Neural cell (in vitro differentiated cells): Measurements from ENCODE around the gene FBXO42. TPM values are rescaled to one million over a fixed set of nuclear protein-coding genes. Genes with fewer than 3 reads are reported as not detected.

Experiments
- H2AFZ ChIP-seq: fragments of 200-600, 300-800 bp; sonication (generic), shearing (Covaris generic); 2 replicates; pipeline ENCODE4 v1.6.0; 2014; ENCODE audit warnings: low read depth, mild to moderate bottlenecking, antibody characterized with exemption, low read length, moderate library complexity
- H3F3A ChIP-seq: fragments of 200-600 bp; shearing (Covaris generic); 2 replicates; pipeline ENCODE4 v1.6.1; 2016; ENCODE audit warnings: mild to moderate bottlenecking, moderate library complexity, mixed read lengths, antibody characterized with exemption, low read length; ENCODE audit not compliant: insufficient read depth, poor library complexity, severe bottlenecking
- H3K27ac ChIP-seq: fragments of 200-600, 300-800 bp; sonication (generic), shearing (Covaris generic); 2 replicates; pipeline ENCODE4 v1.5.1; 2014; ENCODE audit warnings: mild to moderate bottlenecking, low read length, moderate library complexity
- H3K27me3 ChIP-seq: fragments of 300-800, 200-600 bp; sonication (generic), shearing (Covaris generic); 2 replicates; pipeline ENCODE4 v1.6.0; 2014; ENCODE audit warnings: mild to moderate bottlenecking, low read depth, low read length, moderate library complexity; ENCODE audit not compliant: insufficient read depth
- H3K36me3 ChIP-seq: fragments of 300-800, 200-600 bp; sonication (generic), shearing (Covaris generic); 2 replicates; pipeline ENCODE4 v1.5.1; 2014; ENCODE audit warnings: mild to moderate bottlenecking, antibody characterized with exemption, low read length, moderate library complexity; ENCODE audit not compliant: insufficient read depth
- H3K4me2 ChIP-seq: fragments of 300-800, 200-600 bp; sonication (generic), shearing (Covaris generic); 2 replicates; pipeline ENCODE4 v1.6.0; 2014; ENCODE audit warnings: mild to moderate bottlenecking, low read length
- H3K4me3 ChIP-seq: fragments of 300-800, 200-600 bp; sonication (generic), shearing (Covaris generic); 2 replicates; pipeline ENCODE4 v1.5.1; 2014; ENCODE audit warnings: mild to moderate bottlenecking, low read length, moderate library complexity
- H3K79me2 ChIP-seq: fragments of 200-600 bp; shearing (Covaris generic); replicated peaks from 2 replicates; pipeline ENCODE4 v1.6.0; 2014; ENCODE audit warnings: mild to moderate bottlenecking, low read length, moderate library complexity; ENCODE audit not compliant: insufficient read depth
- H3K9ac ChIP-seq: fragments of 300-800, 200-600 bp; sonication (generic), shearing (Covaris generic); 2 replicates; pipeline ENCODE4 v1.6.1; 2016; ENCODE audit warnings: mild to moderate bottlenecking, low read length, mixed read lengths
- H3K9me2 ChIP-seq: fragments of 200-600 bp; shearing (Covaris generic); 2 replicates; pipeline ENCODE4 v1.6.1; 2016; ENCODE audit warnings: mild to moderate bottlenecking, low read length, mixed read lengths; ENCODE audit not compliant: insufficient read depth
- H3K9me3 ChIP-seq: fragments of 200-600, 300-800 bp; sonication (generic), shearing (Covaris generic); 2 replicates; pipeline ENCODE4 v1.6.1; 2016; ENCODE audit warnings: mild to moderate bottlenecking, mixed run types, low read length, moderate library complexity, mixed read lengths
- H4K20me1 ChIP-seq: fragments of 200-600 bp; shearing (Covaris generic); 2 replicates; pipeline ENCODE4 v1.6.1; 2016; ENCODE audit warnings: mild to moderate bottlenecking, mixed run types; ENCODE audit not compliant: insufficient read depth
- EP300 ChIP-seq: fragments of 450-650 bp; conservative IDR thresholded peaks from 2 replicates; pipeline ENCODE4 v1.6.1; 2014; ENCODE audit warnings: antibody characterized with exemption, mild to moderate bottlenecking, moderate library complexity; ENCODE audit not compliant: poor library complexity, severe bottlenecking
- EZH2 ChIP-seq: fragments of 200-600, 300-800 bp; shearing (Covaris generic), sonication (generic); IDR thresholded peaks from 2 replicates; pipeline ENCODE4 v1.6.1; 2014; ENCODE audit warnings: antibody characterized with exemption, low read length, borderline replicate concordance, mild to moderate bottlenecking; ENCODE audit not compliant: insufficient read depth, poor library complexity, severe bottlenecking
- MXI1 ChIP-seq: fragments of 450-650 bp; conservative IDR thresholded peaks from 2 replicates; pipeline ENCODE4 v1.6.1; 2014; ENCODE audit warnings: antibody characterized with exemption, mild to moderate bottlenecking; ENCODE audit not compliant: poor library complexity, severe bottlenecking
- POLR2AphosphoS5 ChIP-seq: IDR thresholded peaks from 2 replicates; pipeline ENCODE4 v1.6.1; 2012
- RAD21 ChIP-seq: fragments of 450-650 bp; conservative IDR thresholded peaks from 2 replicates; pipeline ENCODE4 v1.6.1; 2014; ENCODE audit warnings: antibody characterized with exemption, mild to moderate bottlenecking, moderate library complexity
- SMC3 ChIP-seq: fragments of 450-650 bp; conservative IDR thresholded peaks from 2 replicates; pipeline ENCODE4 v1.6.1; 2014; ENCODE audit warnings: antibody characterized with exemption, mild to moderate bottlenecking, moderate library complexity; ENCODE audit not compliant: poor library complexity
- TAF1 ChIP-seq: IDR thresholded peaks from 2 replicates; pipeline ENCODE4 v1.6.1; 2012; ENCODE audit warnings: low read depth
- polyA plus RNA-seq: library from polyadenylated mRNA; depleted of rRNA; stranded (reverse); fragments of >200 nt; gene quantifications from 2 replicates; pipeline ENCODE4 v1.2.3, GENCODE V29; 2014
- small RNA-seq, 3 experiments: library from RNA; depleted of rRNA; stranded (forward); fragments of <200 nt; gene quantifications; one replicate each; pipeline ENCODE3, GENCODE V24; 2012
- TF ChIP-seq, protein P1 (sequence below): fragments of 450-650 bp; IDR thresholded peaks from 2 replicates; pipeline ENCODE4 v1.5.1; 2014; ENCODE audit warnings: antibody characterized with exemption, mild to moderate bottlenecking, moderate library complexity; ENCODE audit not compliant: poor library complexity, severe bottlenecking
- TF ChIP-seq, protein P2 (sequence below): IDR thresholded peaks from 2 replicates; pipeline ENCODE4 v1.6.1; 2012; ENCODE audit warnings: borderline replicate concordance

FBXO42 gene
- polyA plus RNA-seq, 1 donor from 2014 or later, result 30.1 TPM

DNA sequence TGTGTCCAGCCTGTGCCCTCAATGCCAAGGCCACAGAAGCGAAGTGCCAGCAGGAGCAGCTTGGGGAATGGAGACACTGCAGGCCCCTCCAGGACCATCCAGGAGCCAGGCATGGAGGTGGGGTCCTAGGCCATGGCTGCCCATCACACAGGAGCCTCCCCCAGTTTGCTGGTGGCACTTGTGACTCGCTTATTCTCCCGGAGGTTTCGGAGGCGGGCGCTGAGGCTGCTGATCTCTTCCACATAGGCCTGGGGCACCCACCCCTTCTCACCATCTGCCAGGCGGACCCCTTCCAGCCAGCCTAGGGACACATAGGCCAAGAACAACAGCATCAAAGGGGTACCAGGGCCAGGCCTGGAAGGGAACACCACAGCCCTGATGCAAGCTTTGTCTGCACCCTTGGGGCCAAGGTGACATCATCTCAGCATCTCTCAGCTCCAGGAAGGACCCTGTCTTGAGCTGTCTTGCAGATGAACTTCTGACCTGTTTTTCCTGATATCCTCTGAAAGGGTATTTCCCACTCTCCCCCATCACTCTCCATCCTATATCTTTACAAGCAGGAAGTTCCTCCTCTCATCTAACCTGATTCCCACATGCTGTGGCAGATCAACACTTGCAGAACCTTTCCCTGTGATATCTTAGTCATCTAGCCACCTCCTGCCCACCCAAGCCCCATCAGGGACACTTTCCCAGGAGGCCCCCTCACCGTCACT lies 153.7 kb downstream of the FBXO42 start (continued):
- TF ChIP-seq EZH2 (no peak), EP300 (no peak)

DNA sequence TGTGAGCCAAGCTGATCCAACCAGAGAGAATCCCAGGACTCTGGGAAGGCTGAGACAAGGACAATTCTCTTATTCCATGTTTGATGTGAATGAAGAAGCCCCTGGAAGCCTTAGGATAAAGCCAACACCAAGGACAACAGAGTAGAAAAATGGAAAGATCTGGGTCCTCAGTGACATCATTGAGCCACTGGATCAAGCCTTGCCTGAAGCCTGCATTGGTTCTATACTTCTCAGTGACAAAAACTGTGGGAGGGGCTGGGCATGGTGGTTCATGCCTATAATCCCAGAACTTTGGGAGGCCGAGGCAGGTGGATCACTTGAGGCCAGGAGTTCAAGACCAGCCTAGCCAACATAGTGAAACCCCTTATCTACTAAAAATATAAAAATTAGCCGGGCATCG lies 155.4 kb downstream of the FBXO42 start:
- no peak overlapping the region for H3K9ac ChIP-seq
- H3K9me3 ChIP-seq, result no peaks in the 10 kb centered on the region
- H3K4me2 ChIP-seq, result no peak overlapping the region
- no peaks in the 10 kb centered on the region for H3K79me2 ChIP-seq
- H3K27me3 ChIP-seq, result no peaks in the 10 kb centered on the region
- no peak overlapping the region for H2AFZ ChIP-seq
- H4K20me1 ChIP-seq, result no peaks in the 10 kb centered on the region
- no peaks in the 10 kb centered on the region for H3F3A ChIP-seq
- H3K27ac ChIP-seq, result no peak overlapping the region
- no peaks in the 10 kb centered on the region for H3K36me3 ChIP-seq
- no peak overlapping the region for H3K4me3 ChIP-seq
- no peak for TF ChIP-seq POLR2AphosphoS5
- no peak for TF ChIP-seq RAD21
- TF ChIP-seq MXI1, result no peak
- TF ChIP-seq EZH2, result no peak
- no peak for TF ChIP-seq EP300
- no peak for TF ChIP-seq TAF1
- TF ChIP-seq, protein P1, sequence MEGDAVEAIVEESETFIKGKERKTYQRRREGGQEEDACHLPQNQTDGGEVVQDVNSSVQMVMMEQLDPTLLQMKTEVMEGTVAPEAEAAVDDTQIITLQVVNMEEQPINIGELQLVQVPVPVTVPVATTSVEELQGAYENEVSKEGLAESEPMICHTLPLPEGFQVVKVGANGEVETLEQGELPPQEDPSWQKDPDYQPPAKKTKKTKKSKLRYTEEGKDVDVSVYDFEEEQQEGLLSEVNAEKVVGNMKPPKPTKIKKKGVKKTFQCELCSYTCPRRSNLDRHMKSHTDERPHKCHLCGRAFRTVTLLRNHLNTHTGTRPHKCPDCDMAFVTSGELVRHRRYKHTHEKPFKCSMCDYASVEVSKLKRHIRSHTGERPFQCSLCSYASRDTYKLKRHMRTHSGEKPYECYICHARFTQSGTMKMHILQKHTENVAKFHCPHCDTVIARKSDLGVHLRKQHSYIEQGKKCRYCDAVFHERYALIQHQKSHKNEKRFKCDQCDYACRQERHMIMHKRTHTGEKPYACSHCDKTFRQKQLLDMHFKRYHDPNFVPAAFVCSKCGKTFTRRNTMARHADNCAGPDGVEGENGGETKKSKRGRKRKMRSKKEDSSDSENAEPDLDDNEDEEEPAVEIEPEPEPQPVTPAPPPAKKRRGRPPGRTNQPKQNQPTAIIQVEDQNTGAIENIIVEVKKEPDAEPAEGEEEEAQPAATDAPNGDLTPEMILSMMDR, result no peak
- TF ChIP-seq, protein P2, sequence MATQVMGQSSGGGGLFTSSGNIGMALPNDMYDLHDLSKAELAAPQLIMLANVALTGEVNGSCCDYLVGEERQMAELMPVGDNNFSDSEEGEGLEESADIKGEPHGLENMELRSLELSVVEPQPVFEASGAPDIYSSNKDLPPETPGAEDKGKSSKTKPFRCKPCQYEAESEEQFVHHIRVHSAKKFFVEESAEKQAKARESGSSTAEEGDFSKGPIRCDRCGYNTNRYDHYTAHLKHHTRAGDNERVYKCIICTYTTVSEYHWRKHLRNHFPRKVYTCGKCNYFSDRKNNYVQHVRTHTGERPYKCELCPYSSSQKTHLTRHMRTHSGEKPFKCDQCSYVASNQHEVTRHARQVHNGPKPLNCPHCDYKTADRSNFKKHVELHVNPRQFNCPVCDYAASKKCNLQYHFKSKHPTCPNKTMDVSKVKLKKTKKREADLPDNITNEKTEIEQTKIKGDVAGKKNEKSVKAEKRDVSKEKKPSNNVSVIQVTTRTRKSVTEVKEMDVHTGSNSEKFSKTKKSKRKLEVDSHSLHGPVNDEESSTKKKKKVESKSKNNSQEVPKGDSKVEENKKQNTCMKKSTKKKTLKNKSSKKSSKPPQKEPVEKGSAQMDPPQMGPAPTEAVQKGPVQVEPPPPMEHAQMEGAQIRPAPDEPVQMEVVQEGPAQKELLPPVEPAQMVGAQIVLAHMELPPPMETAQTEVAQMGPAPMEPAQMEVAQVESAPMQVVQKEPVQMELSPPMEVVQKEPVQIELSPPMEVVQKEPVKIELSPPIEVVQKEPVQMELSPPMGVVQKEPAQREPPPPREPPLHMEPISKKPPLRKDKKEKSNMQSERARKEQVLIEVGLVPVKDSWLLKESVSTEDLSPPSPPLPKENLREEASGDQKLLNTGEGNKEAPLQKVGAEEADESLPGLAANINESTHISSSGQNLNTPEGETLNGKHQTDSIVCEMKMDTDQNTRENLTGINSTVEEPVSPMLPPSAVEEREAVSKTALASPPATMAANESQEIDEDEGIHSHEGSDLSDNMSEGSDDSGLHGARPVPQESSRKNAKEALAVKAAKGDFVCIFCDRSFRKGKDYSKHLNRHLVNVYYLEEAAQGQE, result no peak
- TF ChIP-seq SMC3, result no peak
- H3K9me2 ChIP-seq, result no peaks in the 10 kb centered on the region

Small RNA genes within 50 kb of the gene (small RNA-seq; reads per million reads assigned to genes)
- 0 reads per million in 3 experiments for gene MT1XP1

Other genes starting within 250 kb of the FBXO42 start
- gene EPHA2, start 196.4 kb downstream of the FBXO42 start, polyA plus RNA-seq, result 0.63 and 0.66 TPM in 2 replicates
- 0.93 and 2.1 TPM in 2 replicates for gene ARHGEF19, start 139.8 kb downstream of the FBXO42 start, polyA plus RNA-seq
- 5.7 and 8.2 TPM in 2 replicates for gene CPLANE2, start 115.3 kb downstream of the FBXO42 start, polyA plus RNA-seq
- 13.6 and 17.6 TPM in 2 replicates for gene SZRD1, start 14.8 kb upstream of the FBXO42 start, polyA plus RNA-seq
- gene SPATA21, start 84.9 kb upstream of the FBXO42 start, polyA plus RNA-seq, result 0.15 and 0.68 TPM in 2 replicates
- gene NECAP2, start 88.2 kb upstream of the FBXO42 start, polyA plus RNA-seq, result 69.3 and 80.2 TPM in 2 replicates
- gene RNU1-1, start 161.8 kb upstream of the FBXO42 start, polyA plus RNA-seq, result under 0.01 TPM in 1 of 2 replicates, not detected in the other